Neuronal stem cell (in vitro differentiated cells): ENCODE data around the gene RSPH6A.
A peak's percentile ranks its signal among the peaks of the same experiment; 100 is the strongest.

Experiments
- DNase-seq: peaks from one replicate; pipeline ENCODE4 v3.0.0-alpha.2; 2013; ENCODE audit warnings: low spot score
- H2AFZ ChIP-seq: one replicate; pipeline ENCODE4 v1.6.1; 2013; ENCODE audit warnings: mild to moderate bottlenecking, low read length, inconsistent platforms
- H2AK5ac ChIP-seq: 2 replicates; pipeline ENCODE4 v1.6.1; 2013; ENCODE audit warnings: low read depth, mild to moderate bottlenecking, inconsistent platforms, low read length, moderate library complexity, mixed read lengths
- H2BK120ac ChIP-seq: 2 replicates; pipeline ENCODE4 v1.6.1; 2013; ENCODE audit warnings: low read depth, mild to moderate bottlenecking, inconsistent platforms, low read length, moderate library complexity, mixed read lengths
- H2BK12ac ChIP-seq: one replicate; pipeline ENCODE4 v1.6.1; 2013; ENCODE audit warnings: low read length, inconsistent platforms
- H2BK15ac ChIP-seq: 2 replicates; pipeline ENCODE4 v1.6.1; 2013; ENCODE audit warnings: mild to moderate bottlenecking, low read length, inconsistent platforms, mixed read lengths
- H2BK5ac ChIP-seq: one replicate; pipeline ENCODE4 v1.6.1; 2013; ENCODE audit warnings: inconsistent platforms, mild to moderate bottlenecking, low read length, moderate library complexity
- H3K14ac ChIP-seq: one replicate; pipeline ENCODE4 v1.6.1; 2013; ENCODE audit warnings: low read length, inconsistent platforms
- H3K18ac ChIP-seq: 2 replicates; pipeline ENCODE4 v1.6.1; 2013; ENCODE audit warnings: low read length, inconsistent platforms
- H3K23ac ChIP-seq: 2 replicates; pipeline ENCODE4 v1.6.1; 2013; ENCODE audit warnings: low read depth, mild to moderate bottlenecking, mixed read lengths, low read length, inconsistent platforms; ENCODE audit not compliant: poor library complexity
- H3K27ac ChIP-seq: replicated peaks from 3 replicates; pipeline ENCODE4 v1.5.1; 2013; ENCODE audit warnings: low read length, inconsistent platforms
- H3K27me3 ChIP-seq, 3 experiments: 2 replicates each; pipeline ENCODE4 v1.6.1; 2013; ENCODE audit warnings: low read length in 3 of 3, mild to moderate bottlenecking in 2 of 3, inconsistent platforms in 1 of 3, low read depth in 1 of 3, mixed read lengths in 1 of 3, moderate library complexity in 1 of 3; ENCODE audit not compliant: control insufficient read depth in 3 of 3, insufficient read depth in 3 of 3
- H3K36me3 ChIP-seq, 2 donors: replicated peaks in 1 of 2; 2 replicates each; pipeline ENCODE4 v1.6.1; 2013; ENCODE audit warnings: low read length in 2 of 2; ENCODE audit not compliant: control insufficient read depth in 2 of 2, insufficient read depth in 2 of 2
- H3K4ac ChIP-seq: 2 replicates; pipeline ENCODE4 v1.6.1; 2013; ENCODE audit warnings: inconsistent platforms, mild to moderate bottlenecking, low read length, moderate library complexity
- H3K4me1 ChIP-seq, 2 donors: 1 replicate in 1 of 2; 2 replicates in 1 of 2; pipeline ENCODE4 v1.6.1; 2013; ENCODE audit warnings: low read length in 2 of 2, low read depth in 1 of 2; ENCODE audit not compliant: control insufficient read depth in 2 of 2, insufficient read depth in 1 of 2
- H3K4me2 ChIP-seq: one replicate; pipeline ENCODE4 v1.6.1; 2013; ENCODE audit warnings: mild to moderate bottlenecking, low read length, inconsistent platforms; ENCODE audit not compliant: insufficient read depth, poor library complexity, severe bottlenecking
- H3K4me3 ChIP-seq, 2 donors: 2 replicates each; pipeline ENCODE4 v1.5.1; 2013; ENCODE audit warnings: low read length in 2 of 2, mild to moderate bottlenecking in 2 of 2, inconsistent platforms in 1 of 2, moderate library complexity in 1 of 2
- H3K79me1 ChIP-seq: one replicate; pipeline ENCODE4 v1.6.1; 2013; ENCODE audit warnings: low read depth, mild to moderate bottlenecking, inconsistent platforms, low read length, moderate library complexity
- H3K9ac ChIP-seq: one replicate; pipeline ENCODE4 v1.6.1; 2013; ENCODE audit warnings: mild to moderate bottlenecking, low read depth, low read length, inconsistent platforms; ENCODE audit not compliant: poor library complexity
- H3K9me3 ChIP-seq, 2 donors: replicated peaks in 1 of 2; 2 replicates each; pipeline versions ENCODE3 to v1.6.1; 2013; ENCODE audit warnings: low read length in 2 of 2, mild to moderate bottlenecking in 2 of 2, inconsistent platforms in 1 of 2, low read depth in 1 of 2, mixed read lengths in 1 of 2, moderate library complexity in 1 of 2; ENCODE audit not compliant: control insufficient read depth in 2 of 2, insufficient read depth in 1 of 2
- H4K8ac ChIP-seq: one replicate; pipeline ENCODE4 v1.6.1; 2013; ENCODE audit warnings: low read depth, mild to moderate bottlenecking, inconsistent platforms, low read length, moderate library complexity
- H4K91ac ChIP-seq: one replicate; pipeline ENCODE4 v1.6.1; 2013; ENCODE audit warnings: low read length, low read depth, mild to moderate bottlenecking, inconsistent platforms; ENCODE audit not compliant: poor library complexity
- WGBS, 2 donors: extraction: QIAGEN DNeasy Blood & Tissue Kit; methylation state at CpG; one replicate each; pipeline ENCODE4 v1.1.7; 2013; ENCODE audit warnings: missing lambda C conversion rate in 2 of 2, mixed read lengths in 1 of 2; ENCODE audit not compliant: insufficient read length in 2 of 2, insufficient replicate concordance in 1 of 2; ENCODE audit errors: extremely low coverage in 2 of 2; 5-methylcytosine and 5-hydroxymethylcytosine counted together

Gene RSPH6A

DNA sequence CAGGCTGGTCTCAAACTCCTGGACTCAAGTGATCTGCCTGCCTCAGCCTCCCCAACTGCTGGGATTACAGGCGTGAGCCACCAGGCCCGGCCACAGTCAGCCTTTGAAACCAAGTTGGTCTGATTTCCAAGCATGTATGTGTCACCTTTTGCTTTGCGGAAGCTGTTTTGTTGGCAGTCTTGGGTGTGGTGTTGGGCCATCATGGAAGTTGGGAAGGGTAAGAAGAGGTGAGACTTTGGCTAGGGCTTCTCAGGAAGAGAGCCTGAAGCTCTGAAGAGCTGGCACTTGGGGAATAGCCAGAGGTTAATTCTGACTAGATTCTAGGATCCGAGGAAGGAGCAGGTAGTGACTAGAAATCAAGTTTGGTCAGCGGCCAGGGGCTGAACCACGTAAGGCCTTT lies 2.8 kb downstream of the RSPH6A start:
- H2AFZ ChIP-seq, result no peak overlapping the region
- H3K4me2 ChIP-seq, result no peak overlapping the region
- H2BK120ac ChIP-seq, result no peak overlapping the region
- WGBS, 2 donors, result no CpG with 5 or more reads among the region's 6 CpGs
- no peak overlapping the region for H2BK12ac ChIP-seq
- no peak overlapping the region for H3K27ac ChIP-seq
- no peak overlapping the region for H2BK5ac ChIP-seq
- H3K4me1 ChIP-seq, result peaks cover 10 to 15% of the 10 kb centered on the region in 2 donors
- no peaks in the 10 kb centered on the region for H3K9me3 ChIP-seq
- no peak overlapping the region for H4K91ac ChIP-seq
- peaks cover 0 to 8% (median 0%) of the 10 kb centered on the region in 3 experiments for H3K27me3 ChIP-seq
- H4K8ac ChIP-seq, result no peak overlapping the region
- no peak overlapping the region for H3K14ac ChIP-seq
- peaks cover 1 to 5% of the 10 kb centered on the region in 2 donors for H3K36me3 ChIP-seq
- no peak overlapping the region for H3K4ac ChIP-seq
- no peaks in the 10 kb centered on the region for H3K79me1 ChIP-seq
- no peak overlapping the region for H2AK5ac ChIP-seq
- no peak overlapping the region for H2BK15ac ChIP-seq
- no peak overlapping the region for H3K9ac ChIP-seq
- no peak overlapping the region for H3K18ac ChIP-seq
- no peak overlapping the region for H3K4me3 ChIP-seq
- H3K23ac ChIP-seq, result no peak overlapping the region
- no peak for DNase-seq

DNA sequence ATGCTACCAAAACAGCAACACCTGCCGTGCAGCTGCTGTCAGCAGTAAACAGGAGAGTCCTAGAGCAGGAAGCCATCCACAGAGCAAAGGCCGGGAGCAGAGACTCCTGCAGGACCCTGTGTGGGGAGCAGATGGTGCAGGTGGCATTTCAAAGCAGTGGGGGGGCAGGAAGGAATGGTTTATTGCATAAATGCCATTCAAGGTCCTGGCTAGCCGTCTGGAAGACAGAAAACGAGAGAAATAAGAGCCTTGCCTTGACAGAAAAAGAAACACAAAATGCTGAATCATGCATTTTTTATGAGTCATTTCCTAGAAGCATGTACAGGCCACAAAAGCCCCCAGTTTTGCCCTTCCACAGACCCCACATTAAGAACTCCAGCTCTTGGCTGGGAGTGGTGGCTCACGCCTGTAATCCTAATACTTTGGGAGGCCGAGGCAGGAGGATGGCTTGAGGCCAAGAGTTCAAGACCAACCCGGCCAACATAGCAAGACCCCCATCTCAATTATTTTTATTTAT lies 5.4 kb downstream of the RSPH6A start:
- Histone ChIP-seq H3K4me3 (no peak overlapping the region), H3K79me1 (no peaks in the 10 kb centered on the region), H3K9me3 (peaks cover 0 to 4% of the 10 kb centered on the region in 2 donors), H3K36me3 (peaks cover 1 to 3% of the 10 kb centered on the region in 2 donors), H2BK15ac (no peak overlapping the region), H3K27me3 (peaks cover 0 to 3% (median 0%) of the 10 kb centered on the region in 3 experiments), H2AK5ac (no peak overlapping the region), H4K91ac (no peak overlapping the region), H2AFZ (peak overlapping the region; percentile 69), H3K4me2 (no peak overlapping the region), H3K23ac (no peak overlapping the region), H3K27ac (no peak overlapping the region), H2BK12ac (no peak overlapping the region), H2BK5ac (no peak overlapping the region), H3K9ac (no peak overlapping the region), H3K14ac (no peak overlapping the region), H3K18ac (no peak overlapping the region), H2BK120ac (no peak overlapping the region), H3K4me1 (peaks cover 0 to under 1% of the 10 kb centered on the region in 2 donors), H4K8ac (no peak overlapping the region), H3K4ac (no peak overlapping the region)
- no CpG with 5 or more reads among the region's 7 CpGs for WGBS, 2 donors
- no peak for DNase-seq

DNA sequence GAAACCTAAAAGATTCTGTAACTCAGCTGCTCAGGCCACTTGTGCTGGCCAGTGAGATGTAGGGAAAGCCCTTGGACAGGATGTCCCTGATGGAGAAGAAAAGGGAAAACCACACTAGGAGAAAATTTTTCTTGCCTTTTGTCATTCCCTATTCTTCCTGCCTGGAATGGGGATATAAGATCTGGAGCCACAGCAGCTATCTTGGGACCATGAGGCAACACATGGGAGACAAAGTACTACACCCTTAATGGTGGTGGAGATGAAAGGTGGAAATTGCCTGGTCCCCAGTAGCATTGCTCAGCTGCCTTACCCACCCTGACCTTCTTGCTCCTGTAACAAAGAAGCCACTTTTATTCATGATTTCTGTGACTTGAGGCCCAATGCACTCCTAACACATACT lies 9.4 kb downstream of the RSPH6A start:
- Histone ChIP-seq H2BK15ac (no peak overlapping the region), H4K91ac (no peak overlapping the region), H2AK5ac (no peak overlapping the region), H3K23ac (no peak overlapping the region), H4K8ac (no peak overlapping the region), H3K27me3 (peaks cover 0 to 3% (median 0%) of the 10 kb centered on the region in 3 experiments), H3K4ac (no peak overlapping the region), H3K14ac (no peak overlapping the region), H3K4me1 (peaks cover 0 to 3% of the 10 kb centered on the region in 2 donors), H2BK5ac (no peak overlapping the region), H3K9me3 (peaks cover 0 to 4% of the 10 kb centered on the region in 2 donors), H3K18ac (no peak overlapping the region), H3K4me3 (no peak overlapping the region), H3K27ac (no peak overlapping the region), H2BK120ac (no peak overlapping the region), H3K36me3 (no peaks in the 10 kb centered on the region), H3K79me1 (no peaks in the 10 kb centered on the region), H3K9ac (no peak overlapping the region), H2BK12ac (no peak overlapping the region), H2AFZ (no peak overlapping the region), H3K4me2 (no peak overlapping the region)
- DNase-seq, result no peak

DNA sequence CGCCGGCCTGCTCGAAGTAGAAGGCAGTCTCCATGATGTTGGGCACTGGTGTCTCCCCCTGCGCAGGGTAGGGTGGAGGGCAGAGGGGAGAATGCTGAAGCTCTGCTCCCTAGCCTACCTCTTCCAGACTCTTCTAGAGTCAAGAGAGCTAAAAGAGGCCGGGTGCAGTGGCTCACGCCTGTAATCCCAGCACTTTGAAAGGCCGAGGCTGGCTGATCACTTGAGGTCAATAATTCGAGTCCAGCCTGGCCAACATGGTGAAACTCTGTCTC lies 10.2 kb downstream of the RSPH6A start:
- Histone ChIP-seq H3K9ac (no peak overlapping the region), H3K23ac (no peak overlapping the region), H3K4me3 (no peak overlapping the region), H2BK120ac (no peak overlapping the region), H2BK5ac (no peak overlapping the region), H2BK12ac (no peak overlapping the region), H3K27ac (no peak overlapping the region), H2AK5ac (peak overlapping the region; percentile 83), H3K79me1 (no peaks in the 10 kb centered on the region), H2BK15ac (no peak overlapping the region), H3K36me3 (no peaks in the 10 kb centered on the region), H3K4me2 (no peak overlapping the region), H3K14ac (no peak overlapping the region), H3K27me3 (peaks cover 0 to 3% (median 0%) of the 10 kb centered on the region in 3 experiments), H4K8ac (no peak overlapping the region), H3K4me1 (peaks cover 0 to 3% of the 10 kb centered on the region in 2 donors), H3K9me3 (peaks cover 0 to 4% of the 10 kb centered on the region in 2 donors), H3K4ac (no peak overlapping the region), H3K18ac (no peak overlapping the region), H2AFZ (no peak overlapping the region), H4K91ac (no peak overlapping the region)
- WGBS, 2 donors, result no CpG with 5 or more reads among the region's 8 CpGs
- no peak for DNase-seq
